ENCODE results near the gene KRTAP9-7.
"Not testable (repeated sequence)": the region's sequence is repeated elsewhere in the genome, so short reads cannot be mapped to it uniquely, and the experiment has no call there.

The KRTAP9-7 gene

GRCh38 chr17:41275648-41276190 lies at the start of gene KRTAP9-7:
Gene KRTAP9-7, plus strand, starts transcription at chr17:41275698. Its CDS starts 0 bp downstream, at chr17:41275698.
- not testable (repeated sequence) for DNase-seq (ENCODE audit: low spot score)

- no peak for DNase-seq (ENCODE audit: low spot score)
These were observed 49.4 kb upstream of the KRTAP9-7 start for GRCh38 chr17:41226051-41226450.

GRCh38 chr17:41226598-41227095 lies 48.9 kb upstream of the KRTAP9-7 start, which contains the start of gene KRTAP9-2:
Gene KRTAP9-2, plus strand, starts transcription at chr17:41226648. Its CDS starts 7 bp downstream, at chr17:41226655.
- not testable (repeated sequence) for DNase-seq (ENCODE audit: low spot score)

- DNase-seq (ENCODE audit: low spot score) = no peak
These were observed 45.4 kb upstream of the KRTAP9-7 start for GRCh38 chr17:41230094-41230493.

- no peak for DNase-seq (ENCODE audit: low spot score)
These were observed 43.8 kb upstream of the KRTAP9-7 start for GRCh38 chr17:41231731-41232130.

GRCh38 chr17:41232399-41233105 lies 42.9 kb upstream of the KRTAP9-7 start, which contains the start of gene KRTAP9-3:
Gene KRTAP9-3, plus strand, starts transcription at chr17:41232449. Its CDS starts 53 bp downstream, at chr17:41232502.
- DNase-seq (ENCODE audit: low spot score) = not testable (repeated sequence)

- not testable (repeated sequence) for DNase-seq (ENCODE audit: low spot score)
These were observed 38.4 kb upstream of the KRTAP9-7 start for GRCh38 chr17:41237116-41237515.

GRCh38 chr17:41237949-41238437 lies 37.5 kb upstream of the KRTAP9-7 start, which contains the start of gene KRTAP9-8:
Gene KRTAP9-8, plus strand, starts transcription at chr17:41237999. Its CDS starts 53 bp downstream, at chr17:41238052.
- not testable (repeated sequence) for DNase-seq (ENCODE audit: low spot score)

- not testable (repeated sequence) for DNase-seq (ENCODE audit: low spot score)
These were observed 28.3 kb upstream of the KRTAP9-7 start for GRCh38 chr17:41246995-41247787.

GRCh38 chr17:41249637-41250240 lies 25.8 kb upstream of the KRTAP9-7 start, which contains the start of gene KRTAP9-4:
Gene KRTAP9-4, plus strand, starts transcription at chr17:41249687. Its CDS starts 34 bp downstream, at chr17:41249721.
- not testable (repeated sequence) for DNase-seq (ENCODE audit: low spot score)

- no peak for DNase-seq (ENCODE audit: low spot score)
These were observed 24.2 kb upstream of the KRTAP9-7 start for GRCh38 chr17:41251261-41251660.

GRCh38 chr17:41254861-41255260 lies 20.6 kb upstream of the KRTAP9-7 start:
- DNase-seq (ENCODE audit: low spot score) = no peak

- DNase-seq (ENCODE audit: low spot score) = not testable (repeated sequence)
These were observed 19.9 kb upstream of the KRTAP9-7 start, which contains the start of gene KRTAP9-9 for GRCh38 chr17:41255381-41256290. Gene KRTAP9-9, plus strand, starts transcription at chr17:41255384.

GRCh38 chr17:41256291-41256685 lies 19.2 kb upstream of the KRTAP9-7 start:
- no peak for DNase-seq (ENCODE audit: low spot score)

- DNase-seq (ENCODE audit: low spot score) = no peak
These were observed 17.1 kb upstream of the KRTAP9-7 start for GRCh38 chr17:41258406-41258805.

GRCh38 chr17:41263212-41263611 lies 12.3 kb upstream of the KRTAP9-7 start:
- no peak for DNase-seq (ENCODE audit: low spot score)

GRCh38 chr17:41264599-41264998 lies 10.9 kb upstream of the KRTAP9-7 start:
- DNase-seq (ENCODE audit: low spot score) = no peak

GRCh38 chr17:41265078-41265477 lies 10.4 kb upstream of the KRTAP9-7 start, which contains the start of gene KRTAP9-6:
Gene KRTAP9-6, plus strand, starts transcription at chr17:41265378. Its CDS starts 0 bp downstream, at chr17:41265378.
- no peak for DNase-seq (ENCODE audit: low spot score)

- no peak for DNase-seq (ENCODE audit: low spot score)
These were observed 7.8 kb upstream of the KRTAP9-7 start for GRCh38 chr17:41267711-41268110.

- DNase-seq (ENCODE audit: low spot score) = not testable (repeated sequence)
These were observed 4.2 kb upstream of the KRTAP9-7 start for GRCh38 chr17:41271323-41271722.
